K562 (cell line): ENCODE results near the gene NUP85. TPM values are rescaled to one million over a fixed set of nuclear protein-coding genes. Genes with fewer than 3 reads are reported as not detected.

Experiments used
- ATF1 ChIP-seq, 2 experiments: fragments of 450-650 bp in 1 of 2; IDR thresholded peaks; 2 replicates each; pipeline ENCODE4 v1.6.1; 2016; ENCODE audit warnings: missing compliant biosample characterization in 1 of 2, missing genetic modification characterization in 1 of 2
- CC2D1A ChIP-seq: fragments of 450-650 bp; IDR thresholded peaks from 2 replicates; pipeline ENCODE4 v1.6.1; 2017; ENCODE audit warnings: mild to moderate bottlenecking
- CREM ChIP-seq: IDR thresholded peaks from 2 replicates; pipeline ENCODE4 v1.6.1; 2014; ENCODE audit warnings: antibody characterized with exemption, low read depth
- CXXC5 ChIP-seq: fragments of 250-450 bp; sonication (Bioruptor Pico); IDR thresholded peaks from 2 replicates; pipeline ENCODE4 v1.8.0; 2022; ENCODE audit warnings: inconsistent platforms, mild to moderate bottlenecking, moderate library complexity
- EP300 ChIP-seq: IDR thresholded peaks from 2 replicates; pipeline ENCODE4 v1.6.1; 2012; ENCODE audit warnings: low read length, improper control_type of control experiment
- FOXJ2 ChIP-seq: fragments of 200-800 bp; sonication (Bioruptor generic); IDR thresholded peaks from 2 replicates; pipeline ENCODE4 v1.6.1; 2016; ENCODE audit warnings: missing genetic modification characterization, missing compliant biosample characterization
- FOXK1 ChIP-seq: sonication (generic); formaldehyde crosslinking; IDR thresholded peaks from 2 replicates; pipeline ENCODE4 v1.8.0; 2022; ENCODE audit warnings: missing genetic modification reagents, mild to moderate bottlenecking, borderline replicate concordance
- FOXK2 ChIP-seq, 2 experiments: fragments of 450-650 bp; IDR thresholded peaks in 1 of 2; conservative IDR thresholded peaks in 1 of 2; 2 replicates each; pipeline ENCODE4 v1.6.1; 2016; ENCODE audit warnings: low read depth in 2 of 2, mild to moderate bottlenecking in 1 of 2
- JUND ChIP-seq, 2 experiments: IDR thresholded peaks; 2 replicates in 1 of 2; 3 replicates in 1 of 2; pipeline ENCODE4 v1.6.1; 2011; ENCODE audit warnings: borderline replicate concordance in 2 of 2, low read depth in 2 of 2, low read length in 2 of 2, improper control_type of control experiment in 1 of 2, missing biosample characterization in 1 of 2, missing genetic modification characterization in 1 of 2, missing genetic modification reagents in 1 of 2
- POLR2AphosphoS2 ChIP-seq: IDR thresholded peaks from 2 replicates; pipeline ENCODE4 v1.6.1; 2012; ENCODE audit warnings: low read length, improper control_type of control experiment
- SIRT6 ChIP-seq: IDR thresholded peaks from one replicate; pipeline ENCODE4 v1.6.1; 2012; ENCODE audit warnings: low read depth, mild to moderate bottlenecking, control low read depth, inconsistent platforms, low read length, moderate library complexity
- SMARCB1 ChIP-seq: IDR thresholded peaks from 2 replicates; pipeline ENCODE4 v1.6.1; 2011; ENCODE audit warnings: improper control_type of control experiment, low read depth; ENCODE audit not compliant: insufficient read length
- SNIP1 ChIP-seq: fragments of 450-650 bp; IDR thresholded peaks from 2 replicates; pipeline ENCODE4 v1.7.1; 2017; ENCODE audit warnings: low read depth, mild to moderate bottlenecking
- XRCC5 ChIP-seq: fragments of 200-400 bp; formaldehyde crosslinking; IDR thresholded peaks from 2 replicates; pipeline ENCODE4 v1.6.1; 2017; ENCODE audit warnings: low read depth, mild to moderate bottlenecking, low read length
- polyA plus RNA-seq, 8 experiments: library from polyadenylated mRNA; depleted of rRNA in 4 of 8; stranded (reverse) in 5 of 8; unstranded in 3 of 8; fragments of >200 nt; fragmentation: Nextera tagmentation in 2 of 8; fragmentation: Illumina TruSeq in 1 of 8; extraction: Ambion mirVana in 2 of 8; extraction: Trizol in 1 of 8; gene quantifications; 2 replicates each; pipeline versions ENCODE4 v1.2.1 to v1.2.3, GENCODE V29; 2011 to 2014; ENCODE audit warnings: inconsistent platforms in 1 of 8, missing spikeins in 1 of 8
- total RNA-seq, 7 experiments: library from RNA; depleted of rRNA in 6 of 7; stranded (reverse); fragments of >200 nt in 6 of 7; fragmentation: Illumina TruSeq in 2 of 7; extraction: Trizol in 2 of 7; gene quantifications; 2 replicates each; pipeline versions ENCODE4 v1.2.1 to v1.2.3, GENCODE V29; 2011 to 2021; ENCODE audit warnings: low replicate concordance in 1 of 7
- TF ChIP-seq, protein P1 (sequence below): fragments of 250-450 bp; sonication (Bioruptor Pico); IDR thresholded peaks from 2 replicates; pipeline ENCODE4 v1.4.0; 2020; ENCODE audit warnings: borderline replicate concordance
- TF ChIP-seq, protein P2 (sequence below): sonication (generic); formaldehyde crosslinking; IDR thresholded peaks from 2 replicates; pipeline ENCODE4 v1.9.0; 2022; ENCODE audit warnings: mild to moderate bottlenecking, missing genetic modification reagents
- TF ChIP-seq, protein P3 (sequence below): fragments of 450-650 bp; IDR thresholded peaks from 2 replicates; pipeline ENCODE4 v1.6.1; 2014; ENCODE audit warnings: low read depth, mild to moderate bottlenecking, moderate library complexity, borderline replicate concordance
- TF ChIP-seq, protein P4 (sequence below): conservative IDR thresholded peaks from 2 replicates; pipeline ENCODE4 v1.6.1; 2011; ENCODE audit warnings: low read depth, mild to moderate bottlenecking, low read length; ENCODE audit not compliant: control insufficient read depth
- TF ChIP-seq, protein P5 (sequence below), 3 experiments: IDR thresholded peaks in 2 of 3; conservative IDR thresholded peaks in 1 of 3; 2 replicates each; pipeline ENCODE4 v1.5.1; 2011 to 2012; ENCODE audit warnings: low read length in 3 of 3, mild to moderate bottlenecking in 3 of 3, control low read depth in 2 of 3, improper control_type of control experiment in 1 of 3, inconsistent platforms in 1 of 3, low read depth in 1 of 3, mixed read lengths in 1 of 3, moderate library complexity in 1 of 3; ENCODE audit not compliant: insufficient read depth in 2 of 3

Gene NUP85
- total and polyA plus RNA-seq, 9 of the 15 experiments (the other 6 are each of a cell fraction or from before 2014, with no cell fraction given): 50.2 to 177 (median 110) TPM

DNA sequence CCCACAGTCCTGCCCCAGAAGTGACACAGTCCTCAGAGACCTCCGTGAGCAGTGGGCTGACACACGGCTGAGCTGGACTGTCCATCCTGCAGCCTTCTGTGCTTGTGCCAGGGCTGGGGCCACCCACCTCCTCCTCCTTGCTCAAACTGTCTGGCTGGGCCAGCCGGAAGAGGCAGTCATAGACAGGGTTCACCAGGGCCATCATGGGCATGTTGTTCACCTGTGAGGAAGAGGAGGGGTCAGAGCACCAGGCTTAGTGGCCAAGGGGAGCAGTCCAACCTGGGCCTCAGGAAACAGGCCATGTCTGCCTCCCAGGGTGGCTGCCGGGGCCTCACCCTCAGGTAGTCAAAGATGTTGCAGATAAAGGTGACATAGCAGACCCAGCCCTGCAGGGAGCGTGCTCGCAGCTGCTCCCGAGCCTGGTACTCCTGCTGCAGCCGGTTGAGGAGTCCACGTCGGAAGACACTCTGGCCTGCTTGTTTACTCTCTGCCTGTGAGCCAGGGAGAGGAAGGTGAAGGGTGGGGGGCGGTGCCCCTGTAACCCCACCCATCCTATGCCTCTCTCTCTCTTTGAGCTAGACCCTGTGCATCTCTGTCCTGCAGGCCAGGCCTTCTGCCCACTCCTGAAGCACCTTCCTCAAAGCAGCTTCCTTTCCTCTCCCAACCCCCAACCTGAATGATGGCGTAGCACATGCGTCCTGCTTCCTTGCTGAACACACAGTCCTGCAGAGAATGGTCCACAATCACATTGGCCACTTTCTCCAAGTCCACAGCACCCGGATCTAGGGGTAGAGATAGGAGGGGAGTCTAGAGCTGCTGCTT lies 62.1 kb downstream of the NUP85 start (continued):
- TF ChIP-seq, protein P1, sequence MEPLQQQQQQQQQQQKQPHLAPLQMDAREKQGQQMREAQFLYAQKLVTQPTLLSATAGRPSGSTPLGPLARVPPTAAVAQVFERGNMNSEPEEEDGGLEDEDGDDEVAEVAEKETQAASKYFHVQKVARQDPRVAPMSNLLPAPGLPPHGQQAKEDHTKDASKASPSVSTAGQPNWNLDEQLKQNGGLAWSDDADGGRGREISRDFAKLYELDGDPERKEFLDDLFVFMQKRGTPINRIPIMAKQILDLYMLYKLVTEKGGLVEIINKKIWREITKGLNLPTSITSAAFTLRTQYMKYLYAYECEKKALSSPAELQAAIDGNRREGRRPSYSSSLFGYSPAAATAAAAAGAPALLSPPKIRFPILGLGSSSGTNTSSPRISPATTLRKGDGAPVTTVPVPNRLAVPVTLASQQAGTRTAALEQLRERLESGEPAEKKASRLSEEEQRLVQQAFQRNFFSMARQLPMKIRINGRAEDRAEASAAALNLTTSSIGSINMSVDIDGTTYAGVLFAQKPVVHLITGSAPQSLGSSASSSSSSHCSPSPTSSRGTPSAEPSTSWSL (CRISPR knock-in tag): no peak
- no peak for TF ChIP-seq ATF1 (CRISPR knock-in tag; IDR thresholded peaks at IDR 0.05)
- TF ChIP-seq ATF1 (tag; IDR thresholded peaks at IDR 0.05): peak; percentile 50
- TF ChIP-seq, protein P2, sequence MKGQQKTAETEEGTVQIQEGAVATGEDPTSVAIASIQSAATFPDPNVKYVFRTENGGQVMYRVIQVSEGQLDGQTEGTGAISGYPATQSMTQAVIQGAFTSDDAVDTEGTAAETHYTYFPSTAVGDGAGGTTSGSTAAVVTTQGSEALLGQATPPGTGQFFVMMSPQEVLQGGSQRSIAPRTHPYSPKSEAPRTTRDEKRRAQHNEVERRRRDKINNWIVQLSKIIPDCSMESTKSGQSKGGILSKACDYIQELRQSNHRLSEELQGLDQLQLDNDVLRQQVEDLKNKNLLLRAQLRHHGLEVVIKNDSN (CRISPR knock-in tag): no peak; the same call in 1 of the 2 replicates
- 0 out of 2 replicates have a peak, but pooled peaks have one; percentile 3 for TF ChIP-seq JUND (IDR thresholded peaks at IDR 0.05; ENCODE audit: borderline replicate concordance, low read depth, low read length)
- no peak; the same call in 2 of the 3 replicates for TF ChIP-seq JUND (tag; IDR thresholded peaks at IDR 0.05; ENCODE audit: borderline replicate concordance, low read depth, low read length)
- TF ChIP-seq CXXC5: peak; percentile 49
- TF ChIP-seq, protein P3, sequence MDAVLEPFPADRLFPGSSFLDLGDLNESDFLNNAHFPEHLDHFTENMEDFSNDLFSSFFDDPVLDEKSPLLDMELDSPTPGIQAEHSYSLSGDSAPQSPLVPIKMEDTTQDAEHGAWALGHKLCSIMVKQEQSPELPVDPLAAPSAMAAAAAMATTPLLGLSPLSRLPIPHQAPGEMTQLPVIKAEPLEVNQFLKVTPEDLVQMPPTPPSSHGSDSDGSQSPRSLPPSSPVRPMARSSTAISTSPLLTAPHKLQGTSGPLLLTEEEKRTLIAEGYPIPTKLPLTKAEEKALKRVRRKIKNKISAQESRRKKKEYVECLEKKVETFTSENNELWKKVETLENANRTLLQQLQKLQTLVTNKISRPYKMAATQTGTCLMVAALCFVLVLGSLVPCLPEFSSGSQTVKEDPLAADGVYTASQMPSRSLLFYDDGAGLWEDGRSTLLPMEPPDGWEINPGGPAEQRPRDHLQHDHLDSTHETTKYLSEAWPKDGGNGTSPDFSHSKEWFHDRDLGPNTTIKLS: no peak
- 0 out of 2 replicates have a peak, but pooled peaks have one; percentile 49 for TF ChIP-seq XRCC5
- 0 out of 2 replicates have a peak, but pooled peaks have one; percentile 72 for TF ChIP-seq POLR2AphosphoS2
- 0 out of 2 replicates have a peak, but pooled peaks have one; percentile 4 for TF ChIP-seq EP300
- peak; percentile 94 for TF ChIP-seq FOXK2 (conservative IDR thresholded peaks at IDR 0.05 in 1 of 2, IDR thresholded peaks at IDR 0.05 in 1 of 2; ENCODE audit: low read depth in 2 of 2)
- no peak for TF ChIP-seq FOXJ2 (tag)
- TF ChIP-seq, protein P4, sequence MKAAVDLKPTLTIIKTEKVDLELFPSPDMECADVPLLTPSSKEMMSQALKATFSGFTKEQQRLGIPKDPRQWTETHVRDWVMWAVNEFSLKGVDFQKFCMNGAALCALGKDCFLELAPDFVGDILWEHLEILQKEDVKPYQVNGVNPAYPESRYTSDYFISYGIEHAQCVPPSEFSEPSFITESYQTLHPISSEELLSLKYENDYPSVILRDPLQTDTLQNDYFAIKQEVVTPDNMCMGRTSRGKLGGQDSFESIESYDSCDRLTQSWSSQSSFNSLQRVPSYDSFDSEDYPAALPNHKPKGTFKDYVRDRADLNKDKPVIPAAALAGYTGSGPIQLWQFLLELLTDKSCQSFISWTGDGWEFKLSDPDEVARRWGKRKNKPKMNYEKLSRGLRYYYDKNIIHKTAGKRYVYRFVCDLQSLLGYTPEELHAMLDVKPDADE: no peak
- TF ChIP-seq, protein P5, sequence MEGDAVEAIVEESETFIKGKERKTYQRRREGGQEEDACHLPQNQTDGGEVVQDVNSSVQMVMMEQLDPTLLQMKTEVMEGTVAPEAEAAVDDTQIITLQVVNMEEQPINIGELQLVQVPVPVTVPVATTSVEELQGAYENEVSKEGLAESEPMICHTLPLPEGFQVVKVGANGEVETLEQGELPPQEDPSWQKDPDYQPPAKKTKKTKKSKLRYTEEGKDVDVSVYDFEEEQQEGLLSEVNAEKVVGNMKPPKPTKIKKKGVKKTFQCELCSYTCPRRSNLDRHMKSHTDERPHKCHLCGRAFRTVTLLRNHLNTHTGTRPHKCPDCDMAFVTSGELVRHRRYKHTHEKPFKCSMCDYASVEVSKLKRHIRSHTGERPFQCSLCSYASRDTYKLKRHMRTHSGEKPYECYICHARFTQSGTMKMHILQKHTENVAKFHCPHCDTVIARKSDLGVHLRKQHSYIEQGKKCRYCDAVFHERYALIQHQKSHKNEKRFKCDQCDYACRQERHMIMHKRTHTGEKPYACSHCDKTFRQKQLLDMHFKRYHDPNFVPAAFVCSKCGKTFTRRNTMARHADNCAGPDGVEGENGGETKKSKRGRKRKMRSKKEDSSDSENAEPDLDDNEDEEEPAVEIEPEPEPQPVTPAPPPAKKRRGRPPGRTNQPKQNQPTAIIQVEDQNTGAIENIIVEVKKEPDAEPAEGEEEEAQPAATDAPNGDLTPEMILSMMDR (IDR thresholded peaks at IDR 0.05 in 2 of 3, conservative IDR thresholded peaks at IDR 0.05 in 1 of 3; ENCODE audit: insufficient read depth in 2 of 3, low read depth in 1 of 3, low read length in 3 of 3): peak; percentile 64 to 70 (median 64)
- peak; percentile 47 for TF ChIP-seq SIRT6
- no peak for TF ChIP-seq CC2D1A
- TF ChIP-seq SMARCB1: no peak
- TF ChIP-seq CREM: peak; percentile 50; the same call in 1 of the 2 replicates
- peak; percentile 84; the same call in 1 of the 2 replicates for TF ChIP-seq FOXK1 (CRISPR knock-in tag)
- TF ChIP-seq SNIP1: no peak
